ENCODE measurements around the gene EXOC6B. TPM values are rescaled to one million over a fixed set of nuclear protein-coding genes. Genes with fewer than 3 reads are reported as not detected.

EXOC6B gene
- total RNA-seq, 4 donors from 2014 or later = 15.7 to 58.4 (median 37.9) TPM

DNA sequence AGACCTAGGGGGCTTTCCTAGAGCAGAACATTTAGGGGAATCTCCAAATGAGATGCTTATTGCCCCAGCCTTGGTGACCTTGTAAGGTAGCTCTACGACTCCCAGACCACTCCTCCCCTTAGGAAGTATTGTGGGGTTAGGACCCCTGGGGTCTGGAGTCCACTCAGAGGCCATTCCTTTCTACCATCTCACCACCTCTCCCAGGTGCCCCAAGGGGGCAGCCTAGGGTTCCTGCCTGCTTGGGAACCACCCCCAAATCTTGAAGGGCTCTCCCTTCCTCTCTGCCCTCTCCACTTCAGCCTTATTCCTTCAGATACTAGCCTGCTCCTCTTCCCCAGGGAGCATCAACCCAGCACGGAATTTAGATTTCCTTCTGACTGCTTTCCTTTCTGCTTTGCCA is 17.5 kb upstream of the EXOC6B start:
- in situ Hi-C loops (cut with MboI; ENCODE audit: low pct_ligation_motif_present in 1 of 4, low pct_unique_long_range_greater_than_20kb in 1 of 4, low sequenced_read_pairs in 3 of 4) (no loop called here), intact Hi-C loops (cut with DNase I; ENCODE audit: low total_unique reads) (no loop called here)
- Histone ChIP-seq H3K27ac (no peak overlapping the region), H3K4me1 (no peaks in the 10 kb centered on the region), H3K4me3 (no peak overlapping the region), H3K27me3 (no peaks in the 10 kb centered on the region), H3K9me3 (no peaks in the 10 kb centered on the region), H3K36me3 (no peaks in the 10 kb centered on the region)
- DNase-seq = no peak
- no peak for TF ChIP-seq CTCF (IDR thresholded peaks at IDR 0.05)
- TF ChIP-seq POLR2A (IDR thresholded peaks at IDR 0.05) = no peak
- no peak for TF ChIP-seq EP300 (IDR thresholded peaks at IDR 0.05; ENCODE audit: low read depth)
- no peak for TF ChIP-seq POLR2AphosphoS5 (IDR thresholded peaks at IDR 0.05)
- WGBS, 2 donors (ENCODE audit: low coverage in 1 of 2) = 56 to 100% methylated on average over 1 to 2 of the region's 2 CpGs

GRCh38 chr2:72841462-72842125 is 15.8 kb upstream of the EXOC6B start:
- in situ Hi-C loops (cut with MboI; ENCODE audit: low pct_ligation_motif_present in 1 of 4, low pct_unique_long_range_greater_than_20kb in 1 of 4, low sequenced_read_pairs in 3 of 4) (no loop called here), intact Hi-C loops (cut with DNase I; ENCODE audit: low total_unique reads) (no loop called here)
- no peak overlapping the region for H3K4me3 ChIP-seq
- no peak for DNase-seq
- TF ChIP-seq POLR2AphosphoS5 (IDR thresholded peaks at IDR 0.05) (no peak), POLR2A (IDR thresholded peaks at IDR 0.05) (no peak), CTCF (IDR thresholded peaks at IDR 0.05) (no peak), EP300 (IDR thresholded peaks at IDR 0.05; ENCODE audit: low read depth) (no peak)
- H3K4me1 ChIP-seq = no peaks in the 10 kb centered on the region
- 67% methylated on average over 3 of the region's 3 CpGs; no CpG with 5 or more reads in 1 of the 2 donors for WGBS, 2 donors (ENCODE audit: low coverage in 1 of 2)
- no peaks in the 10 kb centered on the region for H3K9me3 ChIP-seq
- no peaks in the 10 kb centered on the region for H3K27me3 ChIP-seq
- no peak overlapping the region for H3K27ac ChIP-seq
- no peaks in the 10 kb centered on the region for H3K36me3 ChIP-seq

- intact Hi-C loops (cut with DNase I; ENCODE audit: low total_unique reads) (no loop called here), in situ Hi-C loops (cut with MboI; ENCODE audit: low pct_ligation_motif_present in 1 of 4, low pct_unique_long_range_greater_than_20kb in 1 of 4, low sequenced_read_pairs in 3 of 4) (no loop called here)
- no peak for DNase-seq
- no peaks in the 10 kb centered on the region for H3K4me1 ChIP-seq
- WGBS, 2 donors (ENCODE audit: low coverage in 1 of 2) = 85 to 90% methylated on average over 2 of the region's 2 CpGs
- TF ChIP-seq CTCF (IDR thresholded peaks at IDR 0.05) (no peak), EP300 (IDR thresholded peaks at IDR 0.05; ENCODE audit: low read depth) (no peak), POLR2AphosphoS5 (IDR thresholded peaks at IDR 0.05) (no peak), POLR2A (IDR thresholded peaks at IDR 0.05) (no peak)
- no peaks in the 10 kb centered on the region for H3K9me3 ChIP-seq
- no peak overlapping the region for H3K4me3 ChIP-seq
- no peaks in the 10 kb centered on the region for H3K36me3 ChIP-seq
- H3K27ac ChIP-seq = no peak overlapping the region
- no peaks in the 10 kb centered on the region for H3K27me3 ChIP-seq
Observed at GRCh38 chr2:72840066-72840465, 14.2 kb upstream of the EXOC6B start.

- intact Hi-C loops (cut with DNase I; ENCODE audit: low total_unique reads) = no loop called here
- H3K4me1 ChIP-seq = no peaks in the 10 kb centered on the region
- H3K4me3 ChIP-seq = no peak overlapping the region
- no peaks in the 10 kb centered on the region for H3K27me3 ChIP-seq
- in situ Hi-C loops (cut with MboI; ENCODE audit: low pct_ligation_motif_present in 1 of 4, low pct_unique_long_range_greater_than_20kb in 1 of 4, low sequenced_read_pairs in 3 of 4) = no loop called here
- H3K27ac ChIP-seq = no peak overlapping the region
- no peaks in the 10 kb centered on the region for H3K9me3 ChIP-seq
- TF ChIP-seq POLR2AphosphoS5 (IDR thresholded peaks at IDR 0.05) (no peak), POLR2A (IDR thresholded peaks at IDR 0.05) (no peak), CTCF (IDR thresholded peaks at IDR 0.05) (no peak)
- 74 to 93% methylated on average over 2 to 4 of the region's 4 CpGs for WGBS, 2 donors (ENCODE audit: low coverage in 1 of 2)
- no peaks in the 10 kb centered on the region for H3K36me3 ChIP-seq
- no peak for DNase-seq
Observed at GRCh38 chr2:72837171-72837570, 11.3 kb upstream of the EXOC6B start.
